Measurements from ENCODE around the gene PHLPP2. TPM values are rescaled to one million over a fixed set of nuclear protein-coding genes. Genes with fewer than 3 reads are reported as not detected.

PHLPP2 gene
- total RNA-seq, 4 donors from 2014 or later = 3.5 to 7.2 (median 5.9) TPM

DNA sequence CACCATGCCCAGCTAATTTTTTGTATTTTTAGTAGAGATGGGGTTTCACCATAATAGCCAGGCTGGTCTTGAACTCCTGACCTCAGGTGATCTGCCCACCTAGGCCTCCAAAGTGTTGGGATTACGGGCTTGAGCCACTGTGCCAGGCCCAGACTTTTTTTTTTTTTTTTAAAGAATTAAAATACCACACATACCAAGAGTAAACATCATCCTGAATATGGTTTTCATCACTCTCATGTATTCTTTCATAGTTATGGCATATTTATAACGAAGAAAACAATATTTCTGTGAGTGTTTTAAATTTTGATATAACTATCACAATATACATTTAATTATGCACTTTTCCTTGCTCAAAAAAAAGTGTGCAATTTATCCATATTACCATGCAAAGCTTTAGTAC is 50.3 kb downstream of the PHLPP2 start:
- Histone ChIP-seq H3K36me3 (peaks cover 72% of the 10 kb centered on the region), H3K4me1 (no peaks in the 10 kb centered on the region), H3K9me3 (no peaks in the 10 kb centered on the region), H3K4me3 (no peak overlapping the region), H3K27ac (no peak overlapping the region), H3K27me3 (no peaks in the 10 kb centered on the region)
- 89% methylated on average over 2 of the region's 2 CpGs for WGBS
- no peak for DNase-seq (ENCODE audit: low spot score in 2 of 2)
- TF ChIP-seq EP300 (IDR thresholded peaks at IDR 0.05) (no peak), POLR2AphosphoS5 (IDR thresholded peaks at IDR 0.05) (no peak), POLR2A (IDR thresholded peaks at IDR 0.05) (no peak)
- TF ChIP-seq, protein P1, sequence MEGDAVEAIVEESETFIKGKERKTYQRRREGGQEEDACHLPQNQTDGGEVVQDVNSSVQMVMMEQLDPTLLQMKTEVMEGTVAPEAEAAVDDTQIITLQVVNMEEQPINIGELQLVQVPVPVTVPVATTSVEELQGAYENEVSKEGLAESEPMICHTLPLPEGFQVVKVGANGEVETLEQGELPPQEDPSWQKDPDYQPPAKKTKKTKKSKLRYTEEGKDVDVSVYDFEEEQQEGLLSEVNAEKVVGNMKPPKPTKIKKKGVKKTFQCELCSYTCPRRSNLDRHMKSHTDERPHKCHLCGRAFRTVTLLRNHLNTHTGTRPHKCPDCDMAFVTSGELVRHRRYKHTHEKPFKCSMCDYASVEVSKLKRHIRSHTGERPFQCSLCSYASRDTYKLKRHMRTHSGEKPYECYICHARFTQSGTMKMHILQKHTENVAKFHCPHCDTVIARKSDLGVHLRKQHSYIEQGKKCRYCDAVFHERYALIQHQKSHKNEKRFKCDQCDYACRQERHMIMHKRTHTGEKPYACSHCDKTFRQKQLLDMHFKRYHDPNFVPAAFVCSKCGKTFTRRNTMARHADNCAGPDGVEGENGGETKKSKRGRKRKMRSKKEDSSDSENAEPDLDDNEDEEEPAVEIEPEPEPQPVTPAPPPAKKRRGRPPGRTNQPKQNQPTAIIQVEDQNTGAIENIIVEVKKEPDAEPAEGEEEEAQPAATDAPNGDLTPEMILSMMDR (IDR thresholded peaks at IDR 0.05) = no peak

DNA sequence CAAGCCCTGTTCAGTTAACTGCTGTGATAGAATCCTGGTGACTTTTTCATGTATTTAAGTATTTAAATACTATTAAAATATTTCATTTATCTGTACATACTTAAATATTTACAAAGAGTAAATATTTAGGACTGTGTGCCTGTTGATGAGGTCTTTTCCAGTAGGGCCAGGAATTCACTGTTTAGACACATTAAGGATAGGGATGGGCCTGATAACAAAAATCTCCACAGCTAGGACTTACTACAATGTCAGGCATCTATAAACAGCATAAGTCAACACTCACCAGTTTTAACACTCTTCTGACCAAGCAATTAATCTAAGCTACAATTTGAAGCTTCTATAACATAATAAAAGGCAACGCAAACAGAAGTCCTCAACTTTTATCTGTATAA is 50.9 kb downstream of the PHLPP2 start:
- H3K36me3 ChIP-seq = peaks cover 75% of the 10 kb centered on the region
- no peaks in the 10 kb centered on the region for H3K9me3 ChIP-seq
- H3K4me3 ChIP-seq = no peak overlapping the region
- no peaks in the 10 kb centered on the region for H3K4me1 ChIP-seq
- H3K27ac ChIP-seq = no peak overlapping the region
- TF ChIP-seq POLR2AphosphoS5 (IDR thresholded peaks at IDR 0.05) (no peak), POLR2A (IDR thresholded peaks at IDR 0.05) (no peak), EP300 (IDR thresholded peaks at IDR 0.05) (no peak)
- TF ChIP-seq, protein P1 (IDR thresholded peaks at IDR 0.05) = no peak
- 100% methylated on average over 1 of the region's 1 CpG for WGBS
- no peak for DNase-seq (ENCODE audit: low spot score in 2 of 2)
- H3K27me3 ChIP-seq = no peaks in the 10 kb centered on the region

DNA sequence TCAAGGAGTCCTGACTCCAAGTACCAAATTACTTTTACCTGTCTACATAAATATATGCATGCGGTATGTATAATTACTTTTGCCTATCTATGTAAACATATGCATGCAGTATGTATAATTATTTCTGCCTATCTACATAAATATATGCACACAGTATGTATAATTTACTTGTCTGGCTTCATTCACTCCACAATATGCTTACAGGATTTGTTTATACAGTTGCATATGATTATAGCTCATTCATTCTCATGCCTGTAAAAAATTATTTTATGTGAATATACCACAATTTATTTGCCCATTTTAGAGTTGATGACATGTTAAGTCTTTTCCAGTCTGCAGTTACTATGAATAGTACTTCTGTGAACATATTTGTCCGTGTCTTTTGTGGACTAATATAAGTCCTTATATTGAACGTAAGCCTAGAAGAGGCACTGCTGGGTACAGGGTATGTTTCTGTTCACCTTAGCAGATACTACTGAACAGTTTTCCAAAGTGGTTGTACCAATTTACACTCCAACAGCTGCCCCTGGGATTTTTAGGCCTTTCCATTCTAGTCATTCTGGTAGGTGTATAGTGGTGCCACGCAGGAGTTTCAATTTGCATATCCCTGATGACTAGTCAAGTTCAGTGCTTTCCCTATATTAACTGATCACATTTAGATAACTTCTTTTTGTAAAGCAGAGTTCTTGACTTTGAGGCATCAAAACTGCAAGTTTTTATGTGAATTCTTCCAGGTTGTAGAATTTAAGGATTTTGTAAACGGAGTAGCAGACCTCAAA is 51.5 kb downstream of the PHLPP2 start:
- H3K4me3 ChIP-seq = no peak overlapping the region
- H3K36me3 ChIP-seq = peaks cover 78% of the 10 kb centered on the region
- H3K27ac ChIP-seq = no peak overlapping the region
- H3K9me3 ChIP-seq = no peaks in the 10 kb centered on the region
- H3K27me3 ChIP-seq = no peaks in the 10 kb centered on the region
- WGBS = 88% methylated on average over 5 of the region's 5 CpGs
- no peaks in the 10 kb centered on the region for H3K4me1 ChIP-seq
- no peak for DNase-seq (ENCODE audit: low spot score in 2 of 2)
- TF ChIP-seq, protein P1 (IDR thresholded peaks at IDR 0.05) = no peak
- TF ChIP-seq EP300 (IDR thresholded peaks at IDR 0.05) (no peak), POLR2AphosphoS5 (IDR thresholded peaks at IDR 0.05) (no peak), POLR2A (IDR thresholded peaks at IDR 0.05) (no peak)

DNA sequence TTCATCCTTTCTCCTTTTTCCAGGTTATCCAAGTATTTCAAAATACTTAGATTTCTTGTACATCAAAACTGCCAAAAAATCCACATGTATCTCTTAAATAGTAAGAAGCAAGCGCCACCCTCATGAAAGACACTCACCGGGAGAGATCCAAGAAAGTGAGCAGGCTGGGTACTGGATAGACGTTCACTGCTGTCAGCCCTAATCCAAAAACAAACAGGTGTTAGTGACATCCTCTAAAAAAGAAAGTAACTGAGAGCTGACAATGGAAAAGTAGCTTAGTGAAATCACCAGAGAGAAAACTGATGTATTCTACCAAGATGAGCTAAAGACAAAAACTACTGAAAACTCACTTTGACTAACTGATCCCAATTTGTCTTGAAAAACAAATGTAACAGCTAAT is 52.4 kb downstream of the PHLPP2 start:
- Histone ChIP-seq H3K4me3 (no peak overlapping the region), H3K27ac (no peak overlapping the region), H3K9me3 (no peaks in the 10 kb centered on the region), H3K36me3 (peaks cover 85% of the 10 kb centered on the region), H3K27me3 (no peaks in the 10 kb centered on the region), H3K4me1 (no peaks in the 10 kb centered on the region)
- DNase-seq (ENCODE audit: low spot score in 2 of 2) = no peak
- TF ChIP-seq, protein P1 (IDR thresholded peaks at IDR 0.05) = no peak
- WGBS = 90% methylated on average over 3 of the region's 3 CpGs

DNA sequence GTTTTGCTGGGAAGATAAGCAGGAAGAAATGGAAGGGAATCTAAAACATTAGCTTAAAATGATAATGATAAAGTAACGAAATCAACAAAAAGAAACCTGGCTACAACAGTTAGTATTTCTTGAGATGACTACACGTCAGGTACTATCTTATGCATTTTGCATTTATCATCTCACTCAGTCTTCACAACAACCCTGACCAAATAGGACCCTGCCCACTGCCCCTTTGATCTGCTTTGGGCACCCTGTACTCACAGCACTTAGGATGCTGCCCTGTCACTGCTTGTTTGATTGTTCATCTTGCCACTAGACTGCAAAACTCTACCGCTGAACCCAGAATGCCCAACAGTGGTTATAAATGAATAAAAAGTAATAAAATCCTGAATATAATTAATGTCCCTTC is 53.3 kb downstream of the PHLPP2 start:
- WGBS = 95% methylated on average over 3 of the region's 3 CpGs
- TF ChIP-seq POLR2A (IDR thresholded peaks at IDR 0.05) (no peak), EP300 (IDR thresholded peaks at IDR 0.05) (no peak), POLR2AphosphoS5 (IDR thresholded peaks at IDR 0.05) (no peak)
- TF ChIP-seq, protein P1 (IDR thresholded peaks at IDR 0.05) = no peak

More for the DNA sequence above, 53.3 kb downstream of the PHLPP2 start:
- H3K27ac ChIP-seq = no peak overlapping the region
- no peak overlapping the region for H3K4me3 ChIP-seq
- no peaks in the 10 kb centered on the region for H3K27me3 ChIP-seq
- no peaks in the 10 kb centered on the region for H3K4me1 ChIP-seq
- H3K9me3 ChIP-seq = no peaks in the 10 kb centered on the region
- H3K36me3 ChIP-seq = peaks cover 86% of the 10 kb centered on the region
- no peak for DNase-seq (ENCODE audit: low spot score in 2 of 2)
